SK-N-SH (cell line): Measurements from ENCODE around the gene TESK1.

Experiments
- CHD2 ChIP-seq: fragments of 150-350 bp; IDR thresholded peaks from 2 replicates; pipeline ENCODE4 v1.6.1; 2018; ENCODE audit warnings: low read length; ENCODE audit not compliant: partially characterized antibody
- EP300 ChIP-seq, 2 experiments: IDR thresholded peaks; 2 replicates each; pipeline versions ENCODE4 v1.4.0 to v1.6.1; 2012; ENCODE audit warnings: borderline replicate concordance in 1 of 2, low read depth in 1 of 2, low read length in 1 of 2
- GABPA ChIP-seq: IDR thresholded peaks from 2 replicates; pipeline ENCODE4 v1.4.0; 2012; ENCODE audit warnings: low read depth, mild to moderate bottlenecking
- MXI1 ChIP-seq: IDR thresholded peaks from 2 replicates; pipeline ENCODE4 v1.6.1; 2012; ENCODE audit warnings: mild to moderate bottlenecking, low read depth, low read length, improper control_type of control experiment
- NFIC ChIP-seq: IDR thresholded peaks from 2 replicates; pipeline ENCODE4 v1.4.0; 2012; ENCODE audit warnings: borderline replicate concordance
- NRF1 ChIP-seq: IDR thresholded peaks from 2 replicates; pipeline ENCODE4 v1.6.1; 2012; ENCODE audit warnings: low read depth, mild to moderate bottlenecking, low read length
- POLR2AphosphoS5 ChIP-seq: IDR thresholded peaks from 2 replicates; pipeline ENCODE4 v1.6.1; 2012; ENCODE audit warnings: low read depth, low read length
- SIN3A ChIP-seq: IDR thresholded peaks from 2 replicates; pipeline ENCODE4 v1.6.1; 2012; ENCODE audit warnings: low read depth, mild to moderate bottlenecking, low read length, moderate library complexity, borderline replicate concordance
- TAF1 ChIP-seq: IDR thresholded peaks from 2 replicates; pipeline ENCODE4 v1.6.1; 2012; ENCODE audit warnings: low read depth, mild to moderate bottlenecking, low read length, moderate library complexity, borderline replicate concordance
- TF ChIP-seq, protein P1 (sequence below): fragments of 200-600 bp; sonication (generic); IDR thresholded peaks from 2 replicates; pipeline ENCODE4 v1.6.1; 2017; ENCODE audit warnings: antibody characterized with exemption, mild to moderate bottlenecking, moderate library complexity
- TF ChIP-seq, protein P2 (sequence below): IDR thresholded peaks from 2 replicates; pipeline ENCODE4 v1.4.0; 2012; ENCODE audit warnings: low read depth
- TF ChIP-seq, protein P3 (sequence below): IDR thresholded peaks from 2 replicates; pipeline ENCODE4 v1.6.1; 2012; ENCODE audit warnings: mild to moderate bottlenecking, low read depth, low read length, moderate library complexity
- TF ChIP-seq, protein P4 (sequence below): IDR thresholded peaks from 2 replicates; pipeline ENCODE4 v1.4.0; 2012; ENCODE audit warnings: low read depth, borderline replicate concordance
- TF ChIP-seq, protein P5 (sequence below): fragments of 150-350 bp; IDR thresholded peaks from 2 replicates; pipeline ENCODE4 v1.6.1; 2016; ENCODE audit warnings: mild to moderate bottlenecking, low read depth, low read length

DNA sequence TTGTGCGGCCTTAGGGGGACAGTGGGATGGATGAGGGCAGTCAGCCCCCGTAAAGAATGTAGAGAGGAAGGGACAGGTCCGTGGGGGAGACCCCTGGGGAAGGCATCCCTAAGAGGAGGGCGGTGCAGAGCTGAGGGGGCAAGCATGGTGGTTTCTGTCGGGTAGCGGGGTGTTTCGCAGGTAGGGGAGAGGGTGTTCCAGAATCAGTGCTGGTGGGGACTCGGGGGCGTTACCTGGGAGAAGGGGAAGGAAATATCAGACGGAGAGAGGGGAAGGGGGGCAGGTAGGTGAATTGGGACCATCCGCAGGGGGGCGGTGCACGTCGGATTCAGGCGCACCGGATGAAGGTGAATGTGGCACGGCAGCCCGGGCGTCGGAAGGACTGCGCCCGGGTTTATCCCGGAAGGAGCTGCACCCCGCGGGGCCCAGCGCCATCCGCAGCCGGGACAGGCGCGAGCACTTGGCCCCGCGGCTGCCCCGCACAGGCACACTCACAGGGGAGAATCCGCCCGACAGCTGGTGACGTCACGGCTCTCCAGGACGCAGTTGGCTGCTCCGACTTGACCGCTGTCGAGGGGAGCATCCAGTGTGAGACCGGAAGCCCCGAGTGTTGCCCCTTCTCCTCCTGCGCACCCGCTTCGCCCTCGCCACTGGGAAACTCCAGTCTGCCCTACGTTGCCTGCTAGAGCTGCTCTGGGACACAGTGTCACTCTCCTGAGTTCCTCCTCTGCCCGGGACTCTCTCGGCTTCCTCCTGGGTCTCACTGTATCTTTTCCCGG is 11.8 kb downstream of the TESK1 start:
- TF ChIP-seq, protein P1, sequence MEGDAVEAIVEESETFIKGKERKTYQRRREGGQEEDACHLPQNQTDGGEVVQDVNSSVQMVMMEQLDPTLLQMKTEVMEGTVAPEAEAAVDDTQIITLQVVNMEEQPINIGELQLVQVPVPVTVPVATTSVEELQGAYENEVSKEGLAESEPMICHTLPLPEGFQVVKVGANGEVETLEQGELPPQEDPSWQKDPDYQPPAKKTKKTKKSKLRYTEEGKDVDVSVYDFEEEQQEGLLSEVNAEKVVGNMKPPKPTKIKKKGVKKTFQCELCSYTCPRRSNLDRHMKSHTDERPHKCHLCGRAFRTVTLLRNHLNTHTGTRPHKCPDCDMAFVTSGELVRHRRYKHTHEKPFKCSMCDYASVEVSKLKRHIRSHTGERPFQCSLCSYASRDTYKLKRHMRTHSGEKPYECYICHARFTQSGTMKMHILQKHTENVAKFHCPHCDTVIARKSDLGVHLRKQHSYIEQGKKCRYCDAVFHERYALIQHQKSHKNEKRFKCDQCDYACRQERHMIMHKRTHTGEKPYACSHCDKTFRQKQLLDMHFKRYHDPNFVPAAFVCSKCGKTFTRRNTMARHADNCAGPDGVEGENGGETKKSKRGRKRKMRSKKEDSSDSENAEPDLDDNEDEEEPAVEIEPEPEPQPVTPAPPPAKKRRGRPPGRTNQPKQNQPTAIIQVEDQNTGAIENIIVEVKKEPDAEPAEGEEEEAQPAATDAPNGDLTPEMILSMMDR: no peak
- TF ChIP-seq POLR2AphosphoS5 (no peak), SIN3A (no peak), MXI1 (no peak), CHD2 (no peak), NRF1 (no peak), GABPA (no peak), EP300 (IDR thresholded peaks at IDR 0.05; ENCODE audit: borderline replicate concordance in 1 of 2, low read depth in 1 of 2, low read length in 1 of 2) (no peak), TAF1 (no peak), NFIC (no peak)
- TF ChIP-seq, protein P2, sequence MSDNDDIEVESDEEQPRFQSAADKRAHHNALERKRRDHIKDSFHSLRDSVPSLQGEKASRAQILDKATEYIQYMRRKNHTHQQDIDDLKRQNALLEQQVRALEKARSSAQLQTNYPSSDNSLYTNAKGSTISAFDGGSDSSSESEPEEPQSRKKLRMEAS: no peak
- TF ChIP-seq, protein P3, sequence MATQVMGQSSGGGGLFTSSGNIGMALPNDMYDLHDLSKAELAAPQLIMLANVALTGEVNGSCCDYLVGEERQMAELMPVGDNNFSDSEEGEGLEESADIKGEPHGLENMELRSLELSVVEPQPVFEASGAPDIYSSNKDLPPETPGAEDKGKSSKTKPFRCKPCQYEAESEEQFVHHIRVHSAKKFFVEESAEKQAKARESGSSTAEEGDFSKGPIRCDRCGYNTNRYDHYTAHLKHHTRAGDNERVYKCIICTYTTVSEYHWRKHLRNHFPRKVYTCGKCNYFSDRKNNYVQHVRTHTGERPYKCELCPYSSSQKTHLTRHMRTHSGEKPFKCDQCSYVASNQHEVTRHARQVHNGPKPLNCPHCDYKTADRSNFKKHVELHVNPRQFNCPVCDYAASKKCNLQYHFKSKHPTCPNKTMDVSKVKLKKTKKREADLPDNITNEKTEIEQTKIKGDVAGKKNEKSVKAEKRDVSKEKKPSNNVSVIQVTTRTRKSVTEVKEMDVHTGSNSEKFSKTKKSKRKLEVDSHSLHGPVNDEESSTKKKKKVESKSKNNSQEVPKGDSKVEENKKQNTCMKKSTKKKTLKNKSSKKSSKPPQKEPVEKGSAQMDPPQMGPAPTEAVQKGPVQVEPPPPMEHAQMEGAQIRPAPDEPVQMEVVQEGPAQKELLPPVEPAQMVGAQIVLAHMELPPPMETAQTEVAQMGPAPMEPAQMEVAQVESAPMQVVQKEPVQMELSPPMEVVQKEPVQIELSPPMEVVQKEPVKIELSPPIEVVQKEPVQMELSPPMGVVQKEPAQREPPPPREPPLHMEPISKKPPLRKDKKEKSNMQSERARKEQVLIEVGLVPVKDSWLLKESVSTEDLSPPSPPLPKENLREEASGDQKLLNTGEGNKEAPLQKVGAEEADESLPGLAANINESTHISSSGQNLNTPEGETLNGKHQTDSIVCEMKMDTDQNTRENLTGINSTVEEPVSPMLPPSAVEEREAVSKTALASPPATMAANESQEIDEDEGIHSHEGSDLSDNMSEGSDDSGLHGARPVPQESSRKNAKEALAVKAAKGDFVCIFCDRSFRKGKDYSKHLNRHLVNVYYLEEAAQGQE: no peak
- TF ChIP-seq, protein P4, sequence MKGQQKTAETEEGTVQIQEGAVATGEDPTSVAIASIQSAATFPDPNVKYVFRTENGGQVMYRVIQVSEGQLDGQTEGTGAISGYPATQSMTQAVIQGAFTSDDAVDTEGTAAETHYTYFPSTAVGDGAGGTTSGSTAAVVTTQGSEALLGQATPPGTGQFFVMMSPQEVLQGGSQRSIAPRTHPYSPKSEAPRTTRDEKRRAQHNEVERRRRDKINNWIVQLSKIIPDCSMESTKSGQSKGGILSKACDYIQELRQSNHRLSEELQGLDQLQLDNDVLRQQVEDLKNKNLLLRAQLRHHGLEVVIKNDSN: no peak
- TF ChIP-seq, protein P5, sequence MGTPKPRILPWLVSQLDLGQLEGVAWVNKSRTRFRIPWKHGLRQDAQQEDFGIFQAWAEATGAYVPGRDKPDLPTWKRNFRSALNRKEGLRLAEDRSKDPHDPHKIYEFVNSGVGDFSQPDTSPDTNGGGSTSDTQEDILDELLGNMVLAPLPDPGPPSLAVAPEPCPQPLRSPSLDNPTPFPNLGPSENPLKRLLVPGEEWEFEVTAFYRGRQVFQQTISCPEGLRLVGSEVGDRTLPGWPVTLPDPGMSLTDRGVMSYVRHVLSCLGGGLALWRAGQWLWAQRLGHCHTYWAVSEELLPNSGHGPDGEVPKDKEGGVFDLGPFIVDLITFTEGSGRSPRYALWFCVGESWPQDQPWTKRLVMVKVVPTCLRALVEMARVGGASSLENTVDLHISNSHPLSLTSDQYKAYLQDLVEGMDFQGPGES: no peak
